GM12801 (cell line): ENCODE data around the gene MYT1.

ENCODE experiments used
- TF ChIP-seq, protein P1 (sequence below): IDR thresholded peaks from one replicate; pipeline ENCODE4 v1.5.1; 2011; ENCODE audit warnings: control low read depth; ENCODE audit not compliant: insufficient read length; ENCODE audit errors: extremely low read depth

Gene MYT1

DNA sequence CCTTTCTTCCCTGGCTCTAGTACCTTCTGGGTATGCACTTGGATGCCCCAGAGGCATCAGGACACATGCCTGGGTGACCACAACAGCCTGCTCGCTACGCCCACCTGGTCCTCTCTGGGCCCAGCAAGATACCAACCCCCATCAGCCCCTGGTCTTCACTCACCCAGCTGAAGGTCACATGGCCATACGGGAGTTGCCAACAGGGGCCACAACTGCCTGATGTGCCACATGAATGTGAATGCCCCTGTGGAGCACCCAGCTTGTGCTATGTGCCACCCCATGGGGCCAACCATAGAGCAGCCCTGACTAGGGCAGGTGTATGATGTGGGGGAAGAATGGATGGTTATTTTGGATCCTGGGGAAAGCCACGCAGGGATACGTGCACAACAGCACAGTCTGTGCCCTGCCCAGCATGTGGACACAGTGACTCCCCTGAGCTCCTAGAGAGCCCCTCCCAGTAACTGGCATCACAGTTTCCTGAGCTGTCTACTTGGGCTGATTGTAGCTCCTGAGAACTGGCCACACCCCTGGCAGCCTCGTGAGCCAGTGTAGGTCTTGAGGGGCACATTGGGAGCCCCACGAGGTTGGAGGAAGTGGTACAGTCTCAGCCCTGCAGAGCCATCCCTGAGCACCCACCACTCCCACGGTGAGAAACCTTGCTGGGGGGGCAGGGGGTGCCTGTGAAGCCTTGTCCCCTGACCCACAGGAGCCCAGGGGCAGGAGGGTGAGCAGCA is 80.8 kb downstream of the MYT1 start:
- TF ChIP-seq, protein P1, sequence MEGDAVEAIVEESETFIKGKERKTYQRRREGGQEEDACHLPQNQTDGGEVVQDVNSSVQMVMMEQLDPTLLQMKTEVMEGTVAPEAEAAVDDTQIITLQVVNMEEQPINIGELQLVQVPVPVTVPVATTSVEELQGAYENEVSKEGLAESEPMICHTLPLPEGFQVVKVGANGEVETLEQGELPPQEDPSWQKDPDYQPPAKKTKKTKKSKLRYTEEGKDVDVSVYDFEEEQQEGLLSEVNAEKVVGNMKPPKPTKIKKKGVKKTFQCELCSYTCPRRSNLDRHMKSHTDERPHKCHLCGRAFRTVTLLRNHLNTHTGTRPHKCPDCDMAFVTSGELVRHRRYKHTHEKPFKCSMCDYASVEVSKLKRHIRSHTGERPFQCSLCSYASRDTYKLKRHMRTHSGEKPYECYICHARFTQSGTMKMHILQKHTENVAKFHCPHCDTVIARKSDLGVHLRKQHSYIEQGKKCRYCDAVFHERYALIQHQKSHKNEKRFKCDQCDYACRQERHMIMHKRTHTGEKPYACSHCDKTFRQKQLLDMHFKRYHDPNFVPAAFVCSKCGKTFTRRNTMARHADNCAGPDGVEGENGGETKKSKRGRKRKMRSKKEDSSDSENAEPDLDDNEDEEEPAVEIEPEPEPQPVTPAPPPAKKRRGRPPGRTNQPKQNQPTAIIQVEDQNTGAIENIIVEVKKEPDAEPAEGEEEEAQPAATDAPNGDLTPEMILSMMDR: no peak

DNA sequence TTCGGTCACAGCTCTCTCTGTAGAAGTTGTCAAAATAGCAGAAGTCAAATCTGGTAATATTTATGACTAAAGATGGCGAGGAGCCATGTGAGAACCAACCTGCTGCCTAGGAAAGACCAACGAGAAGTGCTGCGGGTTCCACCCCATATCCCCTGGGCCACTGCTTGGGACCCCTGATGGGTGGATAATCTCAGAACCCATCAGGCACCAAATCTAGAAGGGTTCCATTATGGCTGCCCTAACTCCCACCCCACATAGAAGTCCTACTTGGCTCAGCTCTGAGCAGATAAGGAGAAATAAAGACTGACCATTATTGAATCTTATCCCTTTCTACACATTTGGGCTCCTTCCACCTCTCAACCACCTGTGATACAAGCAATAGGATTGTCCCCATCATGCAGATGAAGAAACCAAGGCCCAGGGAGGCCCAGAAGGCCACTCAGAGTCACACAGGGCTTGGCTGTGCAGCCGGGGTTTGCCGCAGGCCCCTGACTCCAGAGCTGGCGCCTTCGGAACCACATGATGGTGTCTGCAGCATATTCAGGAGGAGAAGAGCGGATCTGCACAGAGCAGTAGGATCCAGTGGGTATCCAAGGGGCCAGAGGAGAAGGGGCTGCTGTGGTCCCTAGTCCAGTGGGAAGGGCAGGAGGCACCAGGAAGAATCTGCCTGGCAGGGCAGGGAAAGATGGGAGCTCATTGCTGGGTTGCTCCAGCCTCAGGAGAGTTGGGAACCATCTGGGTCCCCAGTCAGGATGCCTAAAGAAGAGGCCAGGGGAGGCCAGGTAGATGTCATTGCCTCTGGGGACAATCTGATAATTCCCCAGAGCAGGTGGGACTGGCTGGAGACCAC is 81.7 kb downstream of the MYT1 start:
- TF ChIP-seq, protein P1: no peak

DNA sequence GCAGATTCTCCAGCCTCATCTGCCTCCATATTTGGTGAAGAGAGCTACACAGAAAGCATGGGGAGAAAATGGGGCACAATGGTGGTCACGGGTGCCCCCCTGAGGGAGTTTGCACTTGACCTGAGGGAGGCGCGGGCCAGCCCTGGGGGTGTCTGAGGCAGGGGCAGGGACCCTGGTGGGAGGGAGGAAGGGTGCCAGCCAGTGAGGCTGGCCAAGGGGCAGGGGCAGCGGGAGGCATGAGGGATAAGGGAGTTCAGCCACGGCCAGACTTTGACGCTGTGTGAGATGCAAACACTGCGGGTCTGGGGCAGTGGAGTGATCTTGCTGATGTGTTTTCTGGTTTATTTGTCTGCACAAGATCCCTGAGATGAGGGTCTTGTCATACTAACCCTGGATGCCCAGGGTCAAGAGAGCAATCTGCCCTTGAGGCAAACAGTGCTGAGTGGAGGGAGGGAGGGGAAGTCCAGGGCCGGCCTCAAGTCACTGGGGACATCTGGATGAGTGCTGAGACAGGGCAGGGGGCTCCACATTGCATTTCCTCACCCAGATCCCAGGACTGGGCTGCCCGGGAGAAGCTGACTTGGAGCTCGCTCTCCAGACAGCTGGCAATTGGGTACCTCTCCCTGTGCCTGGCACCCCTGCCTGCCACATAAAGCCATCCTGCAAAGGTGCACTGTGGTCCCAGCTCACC is 82.5 kb downstream of the MYT1 start:
- TF ChIP-seq, protein P1: no peak

DNA sequence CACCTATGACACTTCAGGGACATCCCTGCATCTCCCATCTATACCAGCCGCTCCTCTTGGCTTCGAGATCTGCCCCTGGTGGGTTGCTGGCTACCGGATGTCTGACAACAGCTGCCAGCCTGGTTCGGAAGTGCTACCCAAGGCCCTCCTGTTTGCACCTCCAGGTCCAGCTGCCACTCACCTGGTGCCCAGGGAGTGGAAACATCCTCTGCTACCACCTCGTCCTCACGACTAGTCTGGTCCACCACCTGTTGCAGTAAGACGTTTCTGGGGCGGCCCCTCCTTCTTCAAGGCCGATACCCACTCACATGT is 83.0 kb downstream of the MYT1 start:
- TF ChIP-seq, protein P1: no peak

DNA sequence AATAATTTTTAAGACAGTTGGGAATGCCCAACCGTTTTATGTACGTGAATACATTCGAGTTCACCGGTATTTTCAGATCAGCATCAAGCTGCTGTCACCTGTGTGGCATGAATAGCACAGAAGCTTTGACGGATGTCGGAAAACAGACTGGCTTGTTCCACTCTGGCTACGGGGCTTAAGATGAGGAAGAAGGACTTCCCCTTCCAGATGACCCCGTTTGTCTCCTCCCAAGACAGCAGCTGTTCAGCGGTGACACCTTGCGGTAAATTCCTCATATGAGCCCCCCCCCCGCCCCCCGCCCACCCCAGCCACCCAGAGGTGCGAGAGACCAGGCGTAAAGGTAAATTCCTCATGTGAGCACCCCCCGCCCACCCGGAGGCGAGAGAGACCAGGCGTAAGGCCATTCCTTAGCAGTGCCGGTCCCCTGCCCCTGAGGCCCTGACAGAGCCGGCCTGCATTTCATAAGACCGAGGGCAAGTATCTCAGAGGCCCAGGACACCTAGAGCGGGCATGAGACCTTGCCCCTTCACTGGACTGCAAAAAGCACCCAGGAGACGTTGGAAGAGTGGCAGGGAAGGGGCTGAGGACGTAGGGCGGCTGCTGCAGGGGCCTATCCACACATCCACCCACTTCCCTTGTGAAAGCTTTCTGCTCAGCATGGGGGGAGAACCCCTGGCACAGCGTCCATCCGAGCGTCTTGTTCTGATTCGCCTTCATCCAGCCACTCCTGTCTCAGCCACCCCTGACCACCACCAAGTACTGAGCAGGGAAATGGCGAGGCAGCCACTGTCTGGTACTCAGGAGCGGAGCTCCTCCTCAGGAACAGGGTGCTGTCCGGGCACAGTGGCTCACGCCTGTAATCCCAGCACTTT is 84.0 kb downstream of the MYT1 start:
- TF ChIP-seq, protein P1: no peak

DNA sequence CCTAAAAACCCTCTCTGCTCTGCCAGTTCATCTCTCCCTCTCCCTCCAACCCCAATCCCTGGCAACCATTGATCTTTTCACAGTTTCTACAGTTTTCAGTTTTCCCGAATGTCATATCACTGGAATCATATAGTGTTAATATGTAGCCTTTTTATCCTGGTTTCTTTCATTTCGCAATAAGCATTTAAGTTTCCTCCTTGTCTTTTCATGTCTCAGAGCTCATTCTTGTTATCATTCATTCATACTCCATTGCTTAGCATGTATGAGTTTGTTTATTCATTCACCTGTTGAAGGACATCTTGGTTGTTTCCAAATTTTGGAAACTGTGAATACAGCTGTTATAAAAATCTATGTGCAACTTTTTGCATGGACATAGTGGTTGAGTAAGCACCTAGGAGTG is 85.8 kb downstream of the MYT1 start:
- TF ChIP-seq, protein P1: no peak
